DLD1 (cell line): Measurements from ENCODE around the gene FRMD4A.
"Not testable (repeated sequence)": the region's sequence is repeated elsewhere in the genome, so short reads cannot be mapped to it uniquely, and the experiment has no call there.

ENCODE experiments used
- in situ Hi-C: cut with HindIII; loops from 2 replicates; pipeline ENCODE4 v1.10.0; 2017; ENCODE audit warnings: low sequenced_read_pairs

FRMD4A gene

GRCh38 chr10:13801156-13801906, 529.4 kb downstream of the FRMD4A start:
- in situ Hi-C loops: no loop called here

GRCh38 chr10:13797164-13797563, 533.6 kb downstream of the FRMD4A start:
- in situ Hi-C loops: no loop called here

GRCh38 chr10:13795653-13796555, 534.8 kb downstream of the FRMD4A start:
- in situ Hi-C loops: no loop called here

- in situ Hi-C loops: no loop called here
These were observed 535.6 kb downstream of the FRMD4A start for GRCh38 chr10:13794992-13795612.

GRCh38 chr10:13792006-13792405, 538.7 kb downstream of the FRMD4A start:
- in situ Hi-C loops: no loop called here

- in situ Hi-C loops: no loop called here
These were observed 539.2 kb downstream of the FRMD4A start for GRCh38 chr10:13791483-13791882.

GRCh38 chr10:13790196-13790595, 540.5 kb downstream of the FRMD4A start:
- in situ Hi-C loops: no loop called here

GRCh38 chr10:13789448-13789829, 541.3 kb downstream of the FRMD4A start:
- in situ Hi-C loops: no loop called here

- in situ Hi-C loops: no loop called here
These were observed 541.8 kb downstream of the FRMD4A start for GRCh38 chr10:13788711-13789447.

GRCh38 chr10:13788320-13788600, 542.5 kb downstream of the FRMD4A start:
- in situ Hi-C loops: no loop called here

- in situ Hi-C loops: no loop called here
These were observed 543.7 kb downstream of the FRMD4A start for GRCh38 chr10:13787015-13787421.

- in situ Hi-C loops: no loop called here
These were observed 546.7 kb downstream of the FRMD4A start for GRCh38 chr10:13784067-13784466.

GRCh38 chr10:13779748-13780147, 551.0 kb downstream of the FRMD4A start:
- in situ Hi-C loops: no loop called here

GRCh38 chr10:13778693-13778960, 552.1 kb downstream of the FRMD4A start:
- in situ Hi-C loops: not testable (repeated sequence)

- in situ Hi-C loops: no loop called here
These were observed 553.8 kb downstream of the FRMD4A start for GRCh38 chr10:13776861-13777311.

- in situ Hi-C loops: no loop called here
These were observed 554.6 kb downstream of the FRMD4A start for GRCh38 chr10:13775786-13776775.

- in situ Hi-C loops: no loop called here
These were observed 556.3 kb downstream of the FRMD4A start for GRCh38 chr10:13774303-13774893.

GRCh38 chr10:13773496-13774170, 557.1 kb downstream of the FRMD4A start:
- in situ Hi-C loops: no loop called here

- in situ Hi-C loops: no loop called here
These were observed 557.7 kb downstream of the FRMD4A start for GRCh38 chr10:13773043-13773442.
